NCI-H774 (cell line): ENCODE measurements around the gene ANO7.

Source experiments
- DNase-seq: peaks from one replicate; lab custom pipeline; 2025; lab: John Stamatoyannopoulos, UW

The ANO7 gene

DNA sequence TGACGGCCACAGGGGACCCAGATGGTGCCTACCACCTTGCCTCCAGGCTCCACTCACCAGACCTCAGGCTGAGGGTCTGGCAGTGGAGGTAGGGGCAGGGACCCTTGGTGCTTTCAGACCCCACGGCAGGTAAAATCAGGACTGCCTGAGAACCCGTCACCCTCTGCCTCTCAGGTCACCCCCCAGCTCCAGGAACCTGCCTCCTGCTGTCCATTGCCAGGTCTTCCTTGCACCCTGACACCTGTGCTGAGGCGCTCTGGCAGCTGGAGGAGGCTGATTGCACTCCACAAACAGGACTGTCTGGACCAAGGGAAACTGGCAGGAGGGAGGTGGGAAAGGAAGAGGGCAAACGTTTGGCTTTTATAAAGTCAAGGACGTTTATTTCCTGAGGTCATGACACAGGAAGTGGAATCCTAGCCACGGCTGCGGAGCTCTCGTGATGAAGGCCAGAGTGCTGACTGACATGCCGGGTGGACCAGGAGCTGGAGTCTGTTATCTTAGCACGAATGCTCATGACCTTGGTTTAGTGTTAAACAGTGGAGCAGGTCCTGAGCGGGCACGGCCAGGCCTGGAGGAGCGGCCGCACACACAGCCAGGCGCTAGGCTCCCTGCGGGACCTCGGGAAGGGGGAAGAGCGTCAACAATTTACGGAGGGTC, 40.5 kb downstream of the ANO7 start:
- DNase-seq: no peak

- no peak for DNase-seq
Observed at GRCh38 chr2:241229563-241230401, 41.3 kb downstream of the ANO7 start.

GRCh38 chr2:241230435-241230834, 42.0 kb downstream of the ANO7 start:
- no peak for DNase-seq

- no peak for DNase-seq
Observed at GRCh38 chr2:241232736-241233575, 44.5 kb downstream of the ANO7 start.

GRCh38 chr2:241234066-241234790, 45.8 kb downstream of the ANO7 start:
- DNase-seq: no peak

DNA sequence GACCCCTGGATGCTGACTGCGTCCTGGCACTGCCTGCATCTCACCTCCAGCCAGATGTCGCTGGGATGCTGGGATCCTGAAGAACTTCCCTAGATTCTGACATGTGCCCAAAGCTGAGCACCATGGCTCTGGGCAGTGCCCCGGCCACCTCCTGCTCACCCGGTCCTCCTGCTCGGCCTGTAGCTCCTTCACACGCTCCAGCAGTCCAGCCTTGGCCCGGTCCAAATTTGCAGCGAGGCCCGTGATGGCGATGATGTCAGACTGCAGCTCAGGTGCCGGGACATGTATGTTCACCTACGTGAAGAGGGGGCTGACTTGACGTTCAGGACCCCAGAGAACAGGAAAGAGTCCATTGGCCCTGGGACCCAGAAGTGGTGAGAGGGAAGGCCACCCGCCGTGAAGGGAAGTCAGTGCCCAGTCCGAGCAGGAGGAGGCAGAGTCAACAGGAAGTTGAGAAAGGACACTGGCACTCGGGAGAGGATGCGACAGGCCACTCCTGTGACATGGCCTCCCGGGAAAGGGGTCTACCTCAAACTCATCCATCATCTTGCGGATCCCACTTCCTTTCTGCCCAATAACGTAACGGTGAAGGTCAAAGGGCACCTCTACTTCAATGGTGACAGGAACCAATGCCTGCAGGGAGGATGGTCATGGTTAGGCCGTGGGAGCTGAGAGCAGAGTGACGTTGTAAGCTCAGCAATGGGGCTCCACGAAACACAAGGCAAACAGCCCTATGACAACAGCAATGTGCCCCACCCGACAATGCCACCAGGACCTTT, 46.7 kb downstream of the ANO7 start:
- DNase-seq: no peak

GRCh38 chr2:241235859-241236593, 47.5 kb downstream of the ANO7 start:
- DNase-seq: no peak

DNA sequence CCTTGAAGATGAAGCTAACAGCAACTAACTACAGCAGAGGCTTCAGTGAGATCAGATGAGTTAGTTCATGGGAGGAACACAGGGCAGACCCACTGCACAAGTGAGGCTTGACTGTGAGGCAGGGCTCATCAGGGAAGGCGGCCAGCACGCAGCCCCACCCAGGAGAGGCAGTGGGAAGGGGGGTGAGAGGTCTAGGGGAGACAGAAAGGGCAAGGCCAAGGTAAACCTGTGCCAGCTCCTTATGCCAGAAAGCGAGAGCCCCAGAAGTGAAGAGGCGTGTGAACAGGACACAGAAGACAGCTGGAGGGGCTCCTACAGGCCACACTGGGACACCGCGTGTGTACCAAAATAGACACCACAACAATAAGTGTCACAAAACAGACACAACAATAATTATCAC, 48.6 kb downstream of the ANO7 start:
- no peak for DNase-seq

DNA sequence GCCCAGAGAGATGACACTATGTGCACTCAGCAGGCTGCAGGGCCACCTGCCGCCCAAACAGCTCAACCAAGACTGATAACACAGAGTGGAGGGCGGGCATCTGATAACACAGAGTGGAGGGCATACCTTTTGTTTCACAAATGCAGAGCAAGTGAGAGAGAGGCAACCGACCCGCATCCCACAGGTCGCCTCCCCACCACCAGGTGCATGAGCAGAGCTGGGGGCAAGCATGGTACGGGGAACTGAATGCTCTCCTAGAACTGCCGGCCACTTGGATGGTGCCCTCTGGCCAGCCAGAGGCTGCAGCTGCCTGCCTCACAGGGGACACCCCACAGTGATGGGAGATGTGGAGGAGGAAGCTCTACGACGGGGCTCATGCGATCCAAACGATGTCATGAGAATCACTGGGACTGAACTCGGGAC, 49.5 kb downstream of the ANO7 start:
- no peak for DNase-seq

GRCh38 chr2:241238693-241239198, 50.3 kb downstream of the ANO7 start:
- no peak for DNase-seq

GRCh38 chr2:241239552-241240202, 51.2 kb downstream of the ANO7 start:
- DNase-seq: no peak

- DNase-seq: no peak
Observed at GRCh38 chr2:241240320-241241004, 52.0 kb downstream of the ANO7 start.

GRCh38 chr2:241241669-241242068, 53.2 kb downstream of the ANO7 start:
- DNase-seq: no peak

- DNase-seq: no peak
Observed at GRCh38 chr2:241242306-241242705, 53.8 kb downstream of the ANO7 start.

GRCh38 chr2:241244368-241244767, 55.9 kb downstream of the ANO7 start:
- no peak for DNase-seq

DNA sequence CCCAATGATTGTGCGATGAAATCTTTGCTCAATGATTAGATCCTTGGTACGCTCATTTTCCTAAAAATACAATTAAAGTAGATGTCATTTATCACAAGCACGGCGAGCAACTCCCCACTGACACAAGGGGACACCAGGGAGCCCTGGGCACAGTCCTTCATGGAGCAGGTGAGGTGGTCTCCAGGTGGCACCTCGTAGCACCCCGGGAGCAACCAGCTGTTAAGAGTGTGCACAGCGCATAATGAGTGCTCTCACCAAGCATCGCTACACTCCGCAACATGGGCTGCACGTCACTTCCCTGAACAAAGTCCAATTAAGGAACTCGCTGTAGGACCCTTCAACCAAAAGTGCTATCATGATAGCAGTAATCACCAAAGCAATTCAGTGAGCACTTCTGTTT, 59.8 kb downstream of the ANO7 start:
- no peak for DNase-seq

GRCh38 chr2:241248897-241249296, 60.4 kb downstream of the ANO7 start:
- DNase-seq: no peak

DNA sequence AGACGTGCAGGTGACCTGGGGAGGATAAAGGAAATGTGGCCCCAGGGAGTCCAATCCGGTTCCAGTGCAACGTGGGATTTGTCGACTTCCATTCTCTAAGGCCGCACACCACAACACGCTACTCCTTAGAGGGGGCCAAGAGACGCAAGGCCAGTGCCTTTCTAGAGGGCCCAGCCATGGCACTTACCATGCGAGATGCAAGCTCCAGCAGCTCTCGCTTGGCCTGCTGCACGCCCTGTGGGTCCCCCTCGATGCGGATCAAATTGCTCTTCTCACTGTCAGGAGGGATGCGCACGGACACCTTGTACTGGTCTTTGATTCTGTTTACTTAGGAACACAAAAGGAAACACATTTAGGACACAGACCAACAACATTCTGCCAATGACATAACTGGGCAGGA, 61.2 kb downstream of the ANO7 start:
- no peak for DNase-seq
